Endothelial cell of umbilical vein (primary cell): ENCODE data around the gene ZNF75A.

Source experiments
- CTCF ChIP-seq, 2 donors: IDR thresholded peaks; 1 replicate in 1 of 2; 2 replicates in 1 of 2; pipeline ENCODE4 v1.5.1; 2011; ENCODE audit warnings: low read length in 2 of 2, mild to moderate bottlenecking in 2 of 2, moderate library complexity in 2 of 2, control low read depth in 1 of 2, inconsistent platforms in 1 of 2, low read depth in 1 of 2; ENCODE audit not compliant: insufficient read depth in 1 of 2; ENCODE audit errors: extremely low read depth in 1 of 2
- EZH2 ChIP-seq: IDR thresholded peaks from 2 replicates; pipeline ENCODE4 v1.6.1; 2012; ENCODE audit warnings: borderline replicate concordance, low read depth, mild to moderate bottlenecking, moderate library complexity, low read length, inconsistent platforms; ENCODE audit not compliant: severe bottlenecking
- FOS ChIP-seq: IDR thresholded peaks from 2 replicates; pipeline ENCODE4 v1.6.1; 2011; ENCODE audit warnings: mild to moderate bottlenecking, low read length, moderate library complexity, borderline replicate concordance; ENCODE audit not compliant: insufficient read depth
- GATA2 ChIP-seq: IDR thresholded peaks from 2 replicates; pipeline ENCODE4 v1.7.0; 2011; ENCODE audit warnings: low read depth, mild to moderate bottlenecking, moderate library complexity, mixed read lengths, low read length; ENCODE audit not compliant: insufficient read length, insufficient read depth
- JUN ChIP-seq: IDR thresholded peaks from 2 replicates; pipeline ENCODE4 v1.6.1; 2011; ENCODE audit warnings: borderline replicate concordance, low read depth; ENCODE audit not compliant: insufficient read length, insufficient read depth
- MAX ChIP-seq: IDR thresholded peaks from 2 replicates; pipeline ENCODE4 v1.6.1; 2011; ENCODE audit not compliant: insufficient read depth, insufficient read length
- MYC ChIP-seq: IDR thresholded peaks from one replicate; pipeline ENCODE4 v1.6.1; 2011; ENCODE audit warnings: mild to moderate bottlenecking, low read depth, low read length
- POLR2A ChIP-seq: IDR thresholded peaks from 2 replicates; pipeline ENCODE4 v1.6.1; 2012; ENCODE audit warnings: low read depth, mild to moderate bottlenecking, control low read depth, low read length
- POLR2AphosphoS5 ChIP-seq: IDR thresholded peaks from 2 replicates; pipeline ENCODE4 v1.6.1; 2012; ENCODE audit warnings: low read depth, mild to moderate bottlenecking, control low read depth, low read length, moderate library complexity; ENCODE audit not compliant: insufficient read depth

- TF ChIP-seq CTCF (IDR thresholded peaks at IDR 0.05; ENCODE audit: extremely low read depth in 1 of 2, insufficient read depth in 1 of 2, low read depth in 1 of 2, low read length in 2 of 2) = no peak
- no peak for TF ChIP-seq EZH2
- no peak for TF ChIP-seq MAX
- TF ChIP-seq POLR2AphosphoS5 = no peak
- no peak for TF ChIP-seq POLR2A
- no peak for TF ChIP-seq MYC
- TF ChIP-seq FOS = no peak
- no peak for TF ChIP-seq GATA2
- no peak for TF ChIP-seq JUN
Measured at GRCh38 chr16:3289998-3290673, 15.2 kb upstream of the ZNF75A start.
